ENCODE data around the gene IL1A. TPM values are rescaled to one million over a fixed set of nuclear protein-coding genes. Genes with fewer than 3 reads are reported as not detected.

The IL1A gene
- total RNA-seq, 6 donors from 2014 or later: 2.5 to 4.7 (median 3.0) TPM; not detected in 3

DNA sequence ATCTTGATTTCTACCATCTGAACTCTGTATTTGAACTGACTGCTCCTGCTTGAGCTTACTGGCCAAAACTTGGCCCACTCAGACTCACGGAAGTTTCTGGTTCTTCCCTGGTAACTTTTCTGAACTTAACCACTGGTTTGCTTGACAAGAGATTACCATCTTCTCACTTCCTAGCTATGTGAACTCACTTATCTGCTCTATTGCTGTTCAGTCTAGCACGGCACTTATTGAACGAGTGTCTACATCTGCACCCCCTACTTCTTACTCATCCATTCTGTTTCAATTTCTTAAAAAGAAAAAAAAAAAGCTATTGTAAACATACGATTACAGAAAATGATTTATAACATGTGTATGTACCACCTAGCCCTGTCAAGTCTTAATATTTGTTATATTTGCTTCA is 28.8 kb downstream of the IL1A start:
- H3K4me1 ChIP-seq: no peaks in the 10 kb centered on the region
- peak overlapping the region in 1 of 4 donors; percentile 48 for H3K27ac ChIP-seq
- WGBS, 2 donors: 85 to 90% methylated on average over 4 of the region's 4 CpGs

GRCh38 chr2:112754564-112754963 is 29.7 kb downstream of the IL1A start:
- ATAC-seq (ENCODE audit: low FRiP score in 2 of 2): peak; percentile 38 to 66
- peak overlapping the region in 1 of 4 donors; percentile 48 for H3K27ac ChIP-seq
- peaks cover 0 to 4% (median 0%) of the 10 kb centered on the region in 4 donors for H3K4me1 ChIP-seq
- no peak overlapping the region for H3K4me3 ChIP-seq
- peak in 1 of 2 donors; percentile 54 for DNase-seq
- no peaks in the 10 kb centered on the region for H3K27me3 ChIP-seq
- TF ChIP-seq POLR2A (IDR thresholded peaks at IDR 0.05) (no peak), POLR2AphosphoS5 (IDR thresholded peaks at IDR 0.05) (no peak), EP300 (IDR thresholded peaks at IDR 0.05) (no peak)
- TF ChIP-seq, protein P1, sequence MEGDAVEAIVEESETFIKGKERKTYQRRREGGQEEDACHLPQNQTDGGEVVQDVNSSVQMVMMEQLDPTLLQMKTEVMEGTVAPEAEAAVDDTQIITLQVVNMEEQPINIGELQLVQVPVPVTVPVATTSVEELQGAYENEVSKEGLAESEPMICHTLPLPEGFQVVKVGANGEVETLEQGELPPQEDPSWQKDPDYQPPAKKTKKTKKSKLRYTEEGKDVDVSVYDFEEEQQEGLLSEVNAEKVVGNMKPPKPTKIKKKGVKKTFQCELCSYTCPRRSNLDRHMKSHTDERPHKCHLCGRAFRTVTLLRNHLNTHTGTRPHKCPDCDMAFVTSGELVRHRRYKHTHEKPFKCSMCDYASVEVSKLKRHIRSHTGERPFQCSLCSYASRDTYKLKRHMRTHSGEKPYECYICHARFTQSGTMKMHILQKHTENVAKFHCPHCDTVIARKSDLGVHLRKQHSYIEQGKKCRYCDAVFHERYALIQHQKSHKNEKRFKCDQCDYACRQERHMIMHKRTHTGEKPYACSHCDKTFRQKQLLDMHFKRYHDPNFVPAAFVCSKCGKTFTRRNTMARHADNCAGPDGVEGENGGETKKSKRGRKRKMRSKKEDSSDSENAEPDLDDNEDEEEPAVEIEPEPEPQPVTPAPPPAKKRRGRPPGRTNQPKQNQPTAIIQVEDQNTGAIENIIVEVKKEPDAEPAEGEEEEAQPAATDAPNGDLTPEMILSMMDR (IDR thresholded peaks at IDR 0.05): no peak
- WGBS, 2 donors: 85 to 100% methylated on average over 1 of the region's 1 CpG
- no peaks in the 10 kb centered on the region for H3K9me3 ChIP-seq
- H3K36me3 ChIP-seq: no peaks in the 10 kb centered on the region

More for the DNA sequence above, 28.8 kb downstream of the IL1A start:
- H3K27me3 ChIP-seq: no peaks in the 10 kb centered on the region
- ATAC-seq (ENCODE audit: low FRiP score in 2 of 2) (no peak), DNase-seq (no peak)
- no peak overlapping the region for H3K4me3 ChIP-seq
- H3K36me3 ChIP-seq: no peaks in the 10 kb centered on the region
- TF ChIP-seq POLR2A (IDR thresholded peaks at IDR 0.05) (no peak), EP300 (IDR thresholded peaks at IDR 0.05) (no peak), POLR2AphosphoS5 (IDR thresholded peaks at IDR 0.05) (no peak)
- TF ChIP-seq, protein P1 (IDR thresholded peaks at IDR 0.05): no peak
- no peaks in the 10 kb centered on the region for H3K9me3 ChIP-seq

DNA sequence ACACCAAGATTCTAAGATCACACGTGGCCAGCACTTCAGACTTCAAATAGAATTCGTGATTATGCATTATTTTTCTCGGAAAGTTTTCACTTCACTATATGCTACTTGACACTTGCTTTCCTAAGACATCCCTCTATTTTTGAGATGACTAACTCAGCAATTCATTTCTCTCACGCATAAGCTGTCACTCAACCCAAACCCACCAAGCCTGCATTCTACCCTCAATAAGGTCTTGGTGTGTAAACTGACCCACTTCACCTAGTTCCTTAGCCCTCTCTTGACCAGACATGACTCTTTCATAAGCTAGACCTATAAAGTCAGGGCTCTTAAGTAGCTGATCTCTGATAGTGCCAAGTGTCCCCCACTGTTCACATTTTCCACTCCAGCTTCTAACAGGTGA is 31.6 kb downstream of the IL1A start:
- Histone ChIP-seq H3K36me3 (no peaks in the 10 kb centered on the region), H3K4me1 (peaks cover 0 to 4% (median 0%) of the 10 kb centered on the region in 4 donors), H3K4me3 (no peak overlapping the region), H3K27me3 (no peaks in the 10 kb centered on the region), H3K27ac (no peak overlapping the region), H3K9me3 (no peaks in the 10 kb centered on the region)
- ATAC-seq (ENCODE audit: low FRiP score in 2 of 2): no peak
- TF ChIP-seq POLR2A (IDR thresholded peaks at IDR 0.05): no peak
- TF ChIP-seq EP300 (IDR thresholded peaks at IDR 0.05): no peak
- TF ChIP-seq POLR2AphosphoS5 (IDR thresholded peaks at IDR 0.05): no peak
- DNase-seq: no peak
- 76 to 88% methylated on average over 4 of the region's 4 CpGs for WGBS, 2 donors

GRCh38 chr2:112751451-112752197 is 32.7 kb downstream of the IL1A start:
- Histone ChIP-seq H3K36me3 (no peaks in the 10 kb centered on the region), H3K4me3 (no peak overlapping the region), H3K4me1 (peaks cover 0 to 4% (median 0%) of the 10 kb centered on the region in 4 donors), H3K9me3 (no peaks in the 10 kb centered on the region), H3K27ac (no peak overlapping the region), H3K27me3 (no peaks in the 10 kb centered on the region)
- ATAC-seq (ENCODE audit: low FRiP score in 2 of 2): no peak
- TF ChIP-seq POLR2A (IDR thresholded peaks at IDR 0.05) (no peak), POLR2AphosphoS5 (IDR thresholded peaks at IDR 0.05) (no peak), EP300 (IDR thresholded peaks at IDR 0.05) (no peak)
- TF ChIP-seq, protein P1 (IDR thresholded peaks at IDR 0.05): no peak
- no peak for DNase-seq

DNA sequence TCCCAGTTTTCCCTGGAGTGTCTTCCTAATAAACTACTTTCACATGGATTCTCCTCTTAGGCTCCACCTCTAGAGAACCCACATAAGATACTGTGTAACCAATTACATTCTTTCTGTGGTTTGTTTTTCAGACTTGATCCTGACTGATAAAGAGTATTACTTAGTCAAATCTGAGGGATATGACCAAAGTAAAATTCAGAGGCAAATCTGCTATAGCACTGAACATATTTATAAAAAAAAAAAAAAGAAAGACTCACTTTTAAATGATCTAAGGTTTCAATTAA is 33.8 kb downstream of the IL1A start:
- Histone ChIP-seq H3K27me3 (no peaks in the 10 kb centered on the region), H3K4me3 (no peak overlapping the region), H3K4me1 (peaks cover 0 to 4% (median 0%) of the 10 kb centered on the region in 4 donors), H3K9me3 (no peaks in the 10 kb centered on the region), H3K36me3 (no peaks in the 10 kb centered on the region), H3K27ac (no peak overlapping the region)
- DNase-seq (no peak), ATAC-seq (ENCODE audit: low FRiP score in 2 of 2) (no peak)
- no peak for TF ChIP-seq POLR2AphosphoS5 (IDR thresholded peaks at IDR 0.05)
- no peak for TF ChIP-seq EP300 (IDR thresholded peaks at IDR 0.05)
- no peak for TF ChIP-seq POLR2A (IDR thresholded peaks at IDR 0.05)
- TF ChIP-seq, protein P1 (IDR thresholded peaks at IDR 0.05): no peak

All from upper lobe of left lung (tissue), 6 donors.